ENCODE results near the gene TMEM33. TPM values are rescaled to one million over a fixed set of nuclear protein-coding genes. Genes with fewer than 3 reads are reported as not detected.

Gene TMEM33
- total RNA-seq, 1 experiment from 2014 or later = 42.7 TPM

GRCh38 chr4:41999321-41999720, 64.1 kb downstream of the TMEM33 start:
- Histone ChIP-seq H3K36me3 (replicated peaks; ENCODE audit: control insufficient read depth, insufficient read depth, low read length) (no peaks in the 10 kb centered on the region), H3K4me3 (ENCODE audit: insufficient read depth, low read depth, low read length) (no peak overlapping the region), H3K27me3 (ENCODE audit: control insufficient read depth, insufficient read depth, low read length) (no peaks in the 10 kb centered on the region)
- DNase-seq = no peak

- Histone ChIP-seq H3K36me3 (replicated peaks; ENCODE audit: control insufficient read depth, insufficient read depth, low read length) (no peaks in the 10 kb centered on the region), H3K4me3 (ENCODE audit: insufficient read depth, low read depth, low read length) (no peak overlapping the region), H3K27me3 (ENCODE audit: control insufficient read depth, insufficient read depth, low read length) (no peaks in the 10 kb centered on the region)
- no peak for DNase-seq
Observed at GRCh38 chr4:42008011-42008786, 73.0 kb downstream of the TMEM33 start.

Other genes with a start within 250 kb of the TMEM33 start
- gene PHOX2B, start 186.7 kb upstream of the TMEM33 start, total RNA-seq (2014; rRNA removed; shearing (Covaris generic)) = not detected in 2 replicates
- gene DCAF4L1, start 46.3 kb downstream of the TMEM33 start, total RNA-seq (2014; rRNA removed; shearing (Covaris generic)) = 0.14 and 0.37 TPM in 2 replicates
- 55.5 and 64.7 TPM in 2 replicates for gene SLC30A9, start 55.1 kb downstream of the TMEM33 start, total RNA-seq (2014; rRNA removed; shearing (Covaris generic))
- gene BEND4, start 217.2 kb downstream of the TMEM33 start, total RNA-seq (2014; rRNA removed; shearing (Covaris generic)) = 5.2 and 8.8 TPM in 2 replicates